ENCODE results near the gene AKAP3.

The AKAP3 gene

DNA sequence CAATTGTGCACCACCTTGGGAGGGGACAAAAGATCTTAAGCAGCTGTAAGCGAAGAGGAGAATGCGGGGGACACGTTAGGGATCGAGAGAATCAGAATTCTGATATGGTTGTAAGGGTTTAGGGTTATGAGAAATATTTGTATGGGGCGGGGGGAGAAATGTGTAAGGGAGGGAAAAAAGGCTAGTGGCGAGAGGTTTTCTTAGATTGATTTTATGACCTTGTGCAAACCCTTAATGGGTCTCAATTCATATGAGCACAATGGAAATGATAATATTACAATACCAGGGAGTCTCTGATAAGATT, 459 bp upstream of the AKAP3 start:
- Histone ChIP-seq H3K27me3 (ENCODE audit: control insufficient read depth, low read length) (no peaks in the 10 kb centered on the region), H3K36me3 (ENCODE audit: control insufficient read depth, low read length) (peaks cover 5% of the 10 kb centered on the region), H3K4me3 (ENCODE audit: low read length) (peak overlapping the region; percentile 80), H3K79me2 (ENCODE audit: control insufficient read depth, low read length) (peaks cover 61% of the 10 kb centered on the region), H3K4me1 (ENCODE audit: control insufficient read depth, low read length) (peaks cover 21% of the 10 kb centered on the region), H3K9me2 (replicated peaks; ENCODE audit: control insufficient read depth, low read length) (no peaks in the 10 kb centered on the region), H3F3A (ENCODE audit: control insufficient read depth, insufficient read depth) (no peaks in the 10 kb centered on the region), H3K9me3 (ENCODE audit: control insufficient read depth, insufficient read depth, low read length) (no peaks in the 10 kb centered on the region), H3K27ac (ENCODE audit: low read depth, low read length) (peak overlapping the region; percentile 30), H4K20me1 (ENCODE audit: control insufficient read depth, insufficient read depth, low read depth, low read length) (0 out of 2 replicates have a peak, but pooled peaks cover 2% of the 10 kb centered on the region), H3K4me2 (ENCODE audit: low read length) (peak overlapping the region; percentile 91)
- no peak for TF ChIP-seq EZH2phosphoT487 (IDR thresholded peaks at IDR 0.05; ENCODE audit: borderline replicate concordance, low read length)
- TF ChIP-seq, protein P1, sequence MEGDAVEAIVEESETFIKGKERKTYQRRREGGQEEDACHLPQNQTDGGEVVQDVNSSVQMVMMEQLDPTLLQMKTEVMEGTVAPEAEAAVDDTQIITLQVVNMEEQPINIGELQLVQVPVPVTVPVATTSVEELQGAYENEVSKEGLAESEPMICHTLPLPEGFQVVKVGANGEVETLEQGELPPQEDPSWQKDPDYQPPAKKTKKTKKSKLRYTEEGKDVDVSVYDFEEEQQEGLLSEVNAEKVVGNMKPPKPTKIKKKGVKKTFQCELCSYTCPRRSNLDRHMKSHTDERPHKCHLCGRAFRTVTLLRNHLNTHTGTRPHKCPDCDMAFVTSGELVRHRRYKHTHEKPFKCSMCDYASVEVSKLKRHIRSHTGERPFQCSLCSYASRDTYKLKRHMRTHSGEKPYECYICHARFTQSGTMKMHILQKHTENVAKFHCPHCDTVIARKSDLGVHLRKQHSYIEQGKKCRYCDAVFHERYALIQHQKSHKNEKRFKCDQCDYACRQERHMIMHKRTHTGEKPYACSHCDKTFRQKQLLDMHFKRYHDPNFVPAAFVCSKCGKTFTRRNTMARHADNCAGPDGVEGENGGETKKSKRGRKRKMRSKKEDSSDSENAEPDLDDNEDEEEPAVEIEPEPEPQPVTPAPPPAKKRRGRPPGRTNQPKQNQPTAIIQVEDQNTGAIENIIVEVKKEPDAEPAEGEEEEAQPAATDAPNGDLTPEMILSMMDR (IDR thresholded peaks at IDR 0.05; ENCODE audit: low read depth, low read length, poor library complexity, severe bottlenecking), result no peak

- TF ChIP-seq, protein P1 (IDR thresholded peaks at IDR 0.05; ENCODE audit: low read depth, low read length, poor library complexity, severe bottlenecking), result no peak
- TF ChIP-seq EZH2phosphoT487 (IDR thresholded peaks at IDR 0.05; ENCODE audit: borderline replicate concordance, low read length), result no peak
- Histone ChIP-seq H3F3A (ENCODE audit: control insufficient read depth, insufficient read depth) (no peaks in the 10 kb centered on the region), H3K9me3 (ENCODE audit: control insufficient read depth, insufficient read depth, low read length) (no peaks in the 10 kb centered on the region), H4K20me1 (ENCODE audit: control insufficient read depth, insufficient read depth, low read depth, low read length) (no peaks in the 10 kb centered on the region), H3K4me2 (ENCODE audit: low read length) (peak overlapping the region; percentile 91), H3K4me3 (ENCODE audit: low read length) (peak overlapping the region; percentile 80), H3K9me2 (replicated peaks; ENCODE audit: control insufficient read depth, low read length) (no peaks in the 10 kb centered on the region), H3K36me3 (ENCODE audit: control insufficient read depth, low read length) (no peaks in the 10 kb centered on the region), H3K27ac (ENCODE audit: low read depth, low read length) (peak overlapping the region; percentile 30; the same call in 1 of the 2 replicates), H3K79me2 (ENCODE audit: control insufficient read depth, low read length) (peaks cover 49% of the 10 kb centered on the region), H3K27me3 (ENCODE audit: control insufficient read depth, low read length) (no peaks in the 10 kb centered on the region), H3K4me1 (ENCODE audit: control insufficient read depth, low read length) (peaks cover 21% of the 10 kb centered on the region)
These were observed 749 bp downstream of the AKAP3 start for GRCh38 chr12:4648104-4648500.

DNA sequence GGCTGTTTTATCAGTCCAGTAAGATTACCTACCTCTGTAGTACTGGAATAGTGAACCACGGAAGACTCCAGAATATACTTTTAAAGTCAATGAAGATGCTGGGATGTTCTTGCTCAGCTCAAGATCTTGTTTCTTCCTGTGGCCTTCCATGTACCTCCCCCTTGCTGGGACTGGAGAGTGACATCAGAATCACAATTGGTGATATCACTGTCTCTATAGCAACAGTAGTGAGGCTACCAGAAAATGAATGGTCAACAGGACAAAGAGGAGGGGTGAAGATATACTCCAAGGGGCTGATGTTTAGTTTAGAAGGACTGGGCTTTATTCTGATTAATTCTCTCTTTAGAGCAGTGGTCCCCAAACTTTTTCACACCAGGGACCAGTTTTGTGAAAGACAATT, 3.8 kb downstream of the AKAP3 start:
- no peak for TF ChIP-seq EZH2phosphoT487 (IDR thresholded peaks at IDR 0.05; ENCODE audit: borderline replicate concordance, low read length)
- TF ChIP-seq, protein P1 (IDR thresholded peaks at IDR 0.05; ENCODE audit: low read depth, low read length, poor library complexity, severe bottlenecking), result no peak
- Histone ChIP-seq H3K79me2 (ENCODE audit: control insufficient read depth, low read length) (peaks cover 20% of the 10 kb centered on the region), H3F3A (ENCODE audit: control insufficient read depth, insufficient read depth) (no peaks in the 10 kb centered on the region), H3K4me1 (ENCODE audit: control insufficient read depth, low read length) (peaks cover 13% of the 10 kb centered on the region), H3K36me3 (ENCODE audit: control insufficient read depth, low read length) (no peaks in the 10 kb centered on the region), H3K9me3 (ENCODE audit: control insufficient read depth, insufficient read depth, low read length) (no peaks in the 10 kb centered on the region), H3K27me3 (ENCODE audit: control insufficient read depth, low read length) (peaks cover 3% of the 10 kb centered on the region; the same call in 1 of the 2 replicates), H3K4me2 (ENCODE audit: low read length) (no peak overlapping the region), H4K20me1 (ENCODE audit: control insufficient read depth, insufficient read depth, low read depth, low read length) (no peaks in the 10 kb centered on the region), H3K27ac (ENCODE audit: low read depth, low read length) (no peak overlapping the region), H3K4me3 (ENCODE audit: low read length) (no peak overlapping the region), H3K9me2 (replicated peaks; ENCODE audit: control insufficient read depth, low read length) (no peaks in the 10 kb centered on the region)

All from DOHH2 (cell line).